Measurements from ENCODE around the gene BCL10. TPM values are rescaled to one million over a fixed set of nuclear protein-coding genes. Genes with fewer than 3 reads are reported as not detected.

Gene BCL10
- total RNA-seq, 1 donor from 2014 or later: 36.4 TPM

DNA sequence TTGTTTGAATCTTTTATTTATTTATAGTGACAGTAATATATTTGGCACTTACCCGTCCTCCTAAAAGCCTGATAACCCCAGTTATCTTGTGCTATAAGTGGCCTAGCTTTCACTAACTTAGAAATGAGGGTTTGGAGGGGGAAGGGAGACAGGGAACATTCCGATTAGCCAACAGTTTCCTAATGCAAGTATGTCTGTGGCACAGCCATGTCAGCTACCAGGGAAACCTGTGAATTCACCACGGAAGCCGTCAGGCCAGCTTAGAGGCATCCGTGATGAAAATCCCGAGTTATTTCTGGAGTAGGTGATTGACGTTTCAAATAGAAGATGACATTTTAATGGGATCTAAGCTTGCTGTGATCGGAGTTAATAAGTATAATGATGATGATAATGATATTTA is 39.4 kb upstream of the BCL10 start:
- no peak overlapping the region for H3K4me3 Mint-ChIP-seq (ENCODE audit: unreplicated experiment)
- peaks cover 58% of the 10 kb centered on the region for H3K4me1 ChIP-seq (ENCODE audit: insufficient read depth, low read length)
- H3K9me3 Mint-ChIP-seq (ENCODE audit: unreplicated experiment): no peaks in the 10 kb centered on the region
- no peak overlapping the region for H3K4me3 ChIP-seq (ENCODE audit: insufficient read depth, low read depth, low read length)
- peaks cover 7% of the 10 kb centered on the region for H3K36me3 Mint-ChIP-seq (ENCODE audit: low read depth, unreplicated experiment)
- H4K20me1 ChIP-seq (ENCODE audit: insufficient read depth, low read length): no peaks in the 10 kb centered on the region
- no peak for DNase-seq (ENCODE audit: low read depth)
- FAIRE-seq: no peak
- no peaks in the 10 kb centered on the region for H3K79me2 ChIP-seq (ENCODE audit: insufficient read depth, low read length)
- H3K27me3 ChIP-seq (ENCODE audit: insufficient read depth, low read length): no peaks in the 10 kb centered on the region
- no peaks in the 10 kb centered on the region for H3K9me3 ChIP-seq (ENCODE audit: insufficient read depth, low read depth, low read length)
- H3K27ac Mint-ChIP-seq (ENCODE audit: unreplicated experiment): peak overlapping the region; percentile 63
- no peak overlapping the region for H3K4me2 ChIP-seq (ENCODE audit: low read length)
- H3K9ac ChIP-seq (ENCODE audit: low read length): no peak overlapping the region
- peak overlapping the region; percentile 92 for H3K27ac ChIP-seq (ENCODE audit: low read depth, low read length)
- no peak for TF ChIP-seq EZH2 (IDR thresholded peaks at IDR 0.05; ENCODE audit: insufficient read depth, low read length)
- TF ChIP-seq, protein P1, sequence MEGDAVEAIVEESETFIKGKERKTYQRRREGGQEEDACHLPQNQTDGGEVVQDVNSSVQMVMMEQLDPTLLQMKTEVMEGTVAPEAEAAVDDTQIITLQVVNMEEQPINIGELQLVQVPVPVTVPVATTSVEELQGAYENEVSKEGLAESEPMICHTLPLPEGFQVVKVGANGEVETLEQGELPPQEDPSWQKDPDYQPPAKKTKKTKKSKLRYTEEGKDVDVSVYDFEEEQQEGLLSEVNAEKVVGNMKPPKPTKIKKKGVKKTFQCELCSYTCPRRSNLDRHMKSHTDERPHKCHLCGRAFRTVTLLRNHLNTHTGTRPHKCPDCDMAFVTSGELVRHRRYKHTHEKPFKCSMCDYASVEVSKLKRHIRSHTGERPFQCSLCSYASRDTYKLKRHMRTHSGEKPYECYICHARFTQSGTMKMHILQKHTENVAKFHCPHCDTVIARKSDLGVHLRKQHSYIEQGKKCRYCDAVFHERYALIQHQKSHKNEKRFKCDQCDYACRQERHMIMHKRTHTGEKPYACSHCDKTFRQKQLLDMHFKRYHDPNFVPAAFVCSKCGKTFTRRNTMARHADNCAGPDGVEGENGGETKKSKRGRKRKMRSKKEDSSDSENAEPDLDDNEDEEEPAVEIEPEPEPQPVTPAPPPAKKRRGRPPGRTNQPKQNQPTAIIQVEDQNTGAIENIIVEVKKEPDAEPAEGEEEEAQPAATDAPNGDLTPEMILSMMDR (IDR thresholded peaks at IDR 0.05; ENCODE audit: insufficient read depth, low read depth, low read length): no peak
- no peak overlapping the region for H2AFZ ChIP-seq (ENCODE audit: low read depth, low read length)
- H3K4me1 Mint-ChIP-seq (ENCODE audit: low read depth, unreplicated experiment): peaks cover 66% of the 10 kb centered on the region
- H3K27me3 Mint-ChIP-seq (ENCODE audit: low read depth, unreplicated experiment): no peaks in the 10 kb centered on the region
- H3K36me3 ChIP-seq (ENCODE audit: insufficient read depth, low read length): peaks cover 4% of the 10 kb centered on the region

DNA sequence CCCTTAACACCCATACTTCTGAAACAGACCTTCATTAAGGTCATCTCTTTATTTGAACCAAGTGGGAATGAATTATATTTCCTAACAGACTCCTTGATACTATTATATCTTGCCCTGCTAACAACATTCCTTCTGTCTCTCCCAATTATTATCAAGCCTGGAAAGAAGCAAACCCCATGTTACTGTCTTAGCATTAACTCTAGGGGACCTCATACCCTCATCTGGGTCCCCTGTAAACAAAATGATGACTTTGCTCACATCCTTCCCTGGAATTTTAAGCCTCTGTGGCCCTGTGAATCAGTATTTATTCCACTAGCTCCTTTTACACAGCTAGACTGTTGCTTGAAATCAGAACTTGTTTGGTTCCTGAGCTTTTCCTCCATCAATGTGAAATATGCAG is 38.3 kb upstream of the BCL10 start:
- Mint-ChIP-seq H3K4me1 (ENCODE audit: low read depth, unreplicated experiment) (peaks cover 57% of the 10 kb centered on the region), H3K9me3 (ENCODE audit: unreplicated experiment) (no peaks in the 10 kb centered on the region), H3K4me3 (ENCODE audit: unreplicated experiment) (no peak overlapping the region), H3K27ac (ENCODE audit: unreplicated experiment) (peak overlapping the region; percentile 95), H3K27me3 (ENCODE audit: low read depth, unreplicated experiment) (no peaks in the 10 kb centered on the region), H3K36me3 (ENCODE audit: low read depth, unreplicated experiment) (peaks cover 7% of the 10 kb centered on the region)
- Histone ChIP-seq H3K36me3 (ENCODE audit: insufficient read depth, low read length) (peaks cover 4% of the 10 kb centered on the region), H3K4me1 (ENCODE audit: insufficient read depth, low read length) (peaks cover 47% of the 10 kb centered on the region), H2AFZ (ENCODE audit: low read depth, low read length) (no peak overlapping the region), H3K79me2 (ENCODE audit: insufficient read depth, low read length) (no peaks in the 10 kb centered on the region), H3K27me3 (ENCODE audit: insufficient read depth, low read length) (no peaks in the 10 kb centered on the region), H3K4me3 (ENCODE audit: insufficient read depth, low read depth, low read length) (no peak overlapping the region), H3K9me3 (ENCODE audit: insufficient read depth, low read depth, low read length) (no peaks in the 10 kb centered on the region), H3K9ac (ENCODE audit: low read length) (peak overlapping the region; percentile 74), H3K4me2 (ENCODE audit: low read length) (peak overlapping the region; percentile 51), H4K20me1 (ENCODE audit: insufficient read depth, low read length) (no peaks in the 10 kb centered on the region), H3K27ac (ENCODE audit: low read depth, low read length) (peak overlapping the region; percentile 92)
- no peak for FAIRE-seq
- TF ChIP-seq, protein P1 (IDR thresholded peaks at IDR 0.05; ENCODE audit: insufficient read depth, low read depth, low read length): no peak
- TF ChIP-seq EZH2 (IDR thresholded peaks at IDR 0.05; ENCODE audit: insufficient read depth, low read length): no peak
- peak; percentile 34 for DNase-seq (ENCODE audit: low read depth)

DNA sequence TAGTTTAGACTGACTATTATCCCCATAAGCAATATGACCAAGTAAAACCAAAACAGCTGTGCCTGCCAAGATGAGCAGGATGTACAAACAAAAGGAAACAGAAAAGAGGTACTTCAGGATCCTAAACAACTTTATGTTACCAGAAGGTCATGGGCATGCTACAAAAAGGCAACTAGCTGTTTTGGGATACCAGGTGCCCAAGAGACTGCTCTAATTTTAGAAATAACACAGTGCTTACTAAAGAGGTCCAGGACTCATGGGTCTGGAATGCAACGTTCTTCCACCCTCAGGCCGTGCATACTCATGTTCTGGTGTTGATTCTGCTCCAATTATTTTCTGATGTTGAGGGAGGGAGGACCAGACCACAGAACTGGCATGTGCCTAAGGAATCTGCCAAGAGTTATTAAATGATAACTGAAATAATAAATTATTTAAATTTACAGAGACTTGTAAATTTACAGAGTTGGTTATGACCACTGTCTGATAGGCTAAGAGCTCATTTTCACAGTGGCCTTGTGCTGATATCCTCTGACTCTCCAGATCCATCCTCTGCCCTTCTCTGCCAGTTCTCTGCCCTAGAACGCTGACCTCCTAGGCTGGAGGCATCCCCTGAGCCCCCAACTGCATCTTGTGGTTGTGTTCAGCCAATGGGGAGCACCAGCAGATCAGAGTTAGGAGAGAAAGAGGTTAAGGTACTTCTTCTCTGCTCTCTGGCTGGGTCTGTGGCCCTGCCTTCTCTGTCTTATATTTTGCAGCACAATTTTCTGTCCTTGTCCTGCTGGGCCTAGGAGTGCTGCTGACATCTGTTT is 37.7 kb upstream of the BCL10 start:
- FAIRE-seq (peak; percentile 71), DNase-seq (ENCODE audit: low read depth) (peak; percentile 95)
- no peaks in the 10 kb centered on the region for H3K9me3 Mint-ChIP-seq (ENCODE audit: unreplicated experiment)
- H3K9me3 ChIP-seq (ENCODE audit: insufficient read depth, low read depth, low read length): no peaks in the 10 kb centered on the region
- H3K27me3 Mint-ChIP-seq (ENCODE audit: low read depth, unreplicated experiment): no peaks in the 10 kb centered on the region
- H3K36me3 ChIP-seq (ENCODE audit: insufficient read depth, low read length): no peaks in the 10 kb centered on the region
- peaks cover 54% of the 10 kb centered on the region for H3K4me1 Mint-ChIP-seq (ENCODE audit: low read depth, unreplicated experiment)
- H3K27ac Mint-ChIP-seq (ENCODE audit: unreplicated experiment): peak overlapping the region; percentile 95
- H3K27ac ChIP-seq (ENCODE audit: low read depth, low read length): peak overlapping the region; percentile 92
- peak overlapping the region; percentile 51 for H3K4me2 ChIP-seq (ENCODE audit: low read length)
- TF ChIP-seq, protein P1 (IDR thresholded peaks at IDR 0.05; ENCODE audit: insufficient read depth, low read depth, low read length): no peak
- TF ChIP-seq EZH2 (IDR thresholded peaks at IDR 0.05; ENCODE audit: insufficient read depth, low read length): no peak
- H3K4me1 ChIP-seq (ENCODE audit: insufficient read depth, low read length): peaks cover 43% of the 10 kb centered on the region
- H3K27me3 ChIP-seq (ENCODE audit: insufficient read depth, low read length): no peaks in the 10 kb centered on the region
- H3K9ac ChIP-seq (ENCODE audit: low read length): peak overlapping the region; percentile 74
- H3K4me3 ChIP-seq (ENCODE audit: insufficient read depth, low read depth, low read length): peak overlapping the region; percentile 15
- no peak overlapping the region for H2AFZ ChIP-seq (ENCODE audit: low read depth, low read length)
- H4K20me1 ChIP-seq (ENCODE audit: insufficient read depth, low read length): no peaks in the 10 kb centered on the region
- H3K79me2 ChIP-seq (ENCODE audit: insufficient read depth, low read length): no peaks in the 10 kb centered on the region
- H3K4me3 Mint-ChIP-seq (ENCODE audit: unreplicated experiment): no peak overlapping the region
- H3K36me3 Mint-ChIP-seq (ENCODE audit: low read depth, unreplicated experiment): peaks cover 7% of the 10 kb centered on the region

Data from astrocyte (in vitro differentiated cells and primary cell).